ENCODE data around the gene NDP. TPM values are rescaled to one million over a fixed set of nuclear protein-coding genes. Genes with fewer than 3 reads are reported as not detected.

Gene NDP
- total RNA-seq, 4 donors from 2014 or later, result 0.22 to 0.42 TPM; not detected in 2

DNA sequence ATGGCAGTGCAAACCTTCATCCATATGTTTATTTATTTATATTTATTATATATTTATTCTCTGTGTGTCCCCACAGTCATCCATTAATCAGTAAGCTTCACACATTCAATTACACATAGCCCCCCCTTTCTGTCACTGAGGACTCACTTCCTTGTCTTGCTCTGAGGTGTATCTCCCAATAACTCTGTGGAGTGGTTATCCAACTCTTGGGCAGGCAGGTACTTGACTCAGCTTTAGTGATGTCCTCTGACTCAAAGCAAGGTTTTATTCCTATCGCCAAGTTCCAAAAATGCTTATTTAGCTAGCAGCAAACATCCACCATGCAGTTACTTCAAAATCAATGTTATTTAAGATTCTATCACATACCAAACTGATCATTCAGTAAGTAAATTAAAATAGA is 25.2 kb upstream of the NDP start:
- no peak for DNase-seq (ENCODE audit: low spot score in 2 of 2)
- 38 to 60% methylated on average over 1 of the region's 1 CpG for WGBS, 2 donors
- intact Hi-C loops (cut with DNase I; ENCODE audit: low total_unique reads), result no loop called here
- TF ChIP-seq POLR2A (IDR thresholded peaks at IDR 0.05), result no peak
- TF ChIP-seq, protein P1, sequence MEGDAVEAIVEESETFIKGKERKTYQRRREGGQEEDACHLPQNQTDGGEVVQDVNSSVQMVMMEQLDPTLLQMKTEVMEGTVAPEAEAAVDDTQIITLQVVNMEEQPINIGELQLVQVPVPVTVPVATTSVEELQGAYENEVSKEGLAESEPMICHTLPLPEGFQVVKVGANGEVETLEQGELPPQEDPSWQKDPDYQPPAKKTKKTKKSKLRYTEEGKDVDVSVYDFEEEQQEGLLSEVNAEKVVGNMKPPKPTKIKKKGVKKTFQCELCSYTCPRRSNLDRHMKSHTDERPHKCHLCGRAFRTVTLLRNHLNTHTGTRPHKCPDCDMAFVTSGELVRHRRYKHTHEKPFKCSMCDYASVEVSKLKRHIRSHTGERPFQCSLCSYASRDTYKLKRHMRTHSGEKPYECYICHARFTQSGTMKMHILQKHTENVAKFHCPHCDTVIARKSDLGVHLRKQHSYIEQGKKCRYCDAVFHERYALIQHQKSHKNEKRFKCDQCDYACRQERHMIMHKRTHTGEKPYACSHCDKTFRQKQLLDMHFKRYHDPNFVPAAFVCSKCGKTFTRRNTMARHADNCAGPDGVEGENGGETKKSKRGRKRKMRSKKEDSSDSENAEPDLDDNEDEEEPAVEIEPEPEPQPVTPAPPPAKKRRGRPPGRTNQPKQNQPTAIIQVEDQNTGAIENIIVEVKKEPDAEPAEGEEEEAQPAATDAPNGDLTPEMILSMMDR (IDR thresholded peaks at IDR 0.05), result no peak
- H3K4me3 ChIP-seq (ENCODE audit: low read depth, poor library complexity, severe bottlenecking), result no peak overlapping the region

GRCh38 chrX:43996491-43996890 is 23.3 kb upstream of the NDP start:
- intact Hi-C loops (cut with DNase I; ENCODE audit: low total_unique reads), result no loop called here
- DNase-seq (ENCODE audit: low spot score in 2 of 2), result no peak
- TF ChIP-seq, protein P1 (IDR thresholded peaks at IDR 0.05), result no peak
- TF ChIP-seq POLR2A (IDR thresholded peaks at IDR 0.05), result no peak
- 75 to 100% methylated on average over 2 of the region's 2 CpGs for WGBS, 2 donors
- H3K4me3 ChIP-seq (ENCODE audit: low read depth, poor library complexity, severe bottlenecking), result no peak overlapping the region

DNA sequence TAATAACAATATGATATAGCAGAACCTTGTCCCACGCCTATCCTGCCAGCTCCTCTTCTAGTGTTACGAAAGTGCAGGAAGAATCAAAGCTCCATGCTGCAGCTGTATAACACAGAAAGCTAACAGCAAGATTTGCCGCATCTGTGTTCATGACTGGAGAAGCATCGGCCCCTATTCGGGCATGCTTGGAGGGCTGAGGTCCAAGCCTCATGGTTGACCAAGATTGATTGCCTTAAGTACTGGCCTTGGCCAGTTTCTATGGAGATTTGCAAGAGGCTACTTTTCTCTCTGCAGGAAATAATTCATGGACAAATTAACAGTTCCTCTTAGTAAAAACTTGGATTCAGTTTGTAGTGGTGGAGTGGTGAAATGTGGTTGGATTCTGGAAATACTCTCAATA is 12.9 kb upstream of the NDP start:
- intact Hi-C loops (cut with DNase I; ENCODE audit: low total_unique reads), result no loop called here
- no peak for TF ChIP-seq POLR2A (IDR thresholded peaks at IDR 0.05)
- TF ChIP-seq, protein P1 (IDR thresholded peaks at IDR 0.05), result no peak
- no peak overlapping the region for H3K4me3 ChIP-seq (ENCODE audit: low read depth, poor library complexity, severe bottlenecking)
- 86 to 95% methylated on average over 5 of the region's 5 CpGs for WGBS, 2 donors
- no peak for DNase-seq (ENCODE audit: low spot score in 2 of 2)

DNA sequence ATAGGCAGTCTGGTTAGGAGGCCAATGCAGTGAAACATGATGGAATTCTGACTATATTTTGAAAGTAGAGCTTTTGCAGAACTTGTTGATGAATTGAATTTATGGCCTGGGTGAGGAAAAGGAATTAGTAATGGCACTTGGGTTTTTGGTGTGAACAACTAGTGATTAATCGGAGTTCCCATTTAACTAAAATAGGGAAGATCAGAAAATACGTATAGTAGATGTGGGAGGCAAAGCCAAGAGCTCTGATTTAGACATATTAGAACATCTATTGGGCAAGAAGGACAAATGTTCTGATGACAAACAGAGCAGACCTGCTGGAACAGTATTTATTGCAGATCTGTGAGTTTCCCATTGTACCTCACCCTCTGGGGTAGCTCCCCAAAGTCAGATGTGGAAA is 12.3 kb upstream of the NDP start:
- DNase-seq (ENCODE audit: low spot score in 2 of 2), result no peak
- intact Hi-C loops (cut with DNase I; ENCODE audit: low total_unique reads), result no loop called here
- WGBS, 2 donors, result 90 to 91% methylated on average over 2 of the region's 2 CpGs
- H3K4me3 ChIP-seq (ENCODE audit: low read depth, poor library complexity, severe bottlenecking), result no peak overlapping the region
- TF ChIP-seq, protein P1 (IDR thresholded peaks at IDR 0.05), result no peak
- TF ChIP-seq POLR2A (IDR thresholded peaks at IDR 0.05), result no peak

DNA sequence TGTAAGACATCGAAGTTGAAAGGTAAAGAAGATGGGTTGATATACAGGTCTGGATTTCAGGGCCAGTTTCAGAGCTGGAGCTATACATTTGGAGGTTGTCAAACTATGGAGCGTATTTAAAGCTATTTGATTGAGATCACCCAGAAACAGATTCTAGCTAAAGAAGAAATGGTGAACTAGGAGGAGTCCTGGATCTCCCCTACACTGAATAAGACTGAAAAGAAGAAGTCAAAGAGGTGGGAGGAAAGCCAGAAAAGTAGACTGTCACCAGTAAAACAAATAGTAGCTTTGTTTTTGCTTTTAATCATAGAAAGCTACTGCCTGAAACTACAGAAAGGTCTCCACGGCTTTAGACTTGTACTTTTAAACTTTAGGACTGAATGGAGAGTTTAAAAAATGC is 5.0 kb upstream of the NDP start:
- no peak for DNase-seq (ENCODE audit: low spot score in 2 of 2)
- no peak overlapping the region for H3K4me3 ChIP-seq (ENCODE audit: low read depth, poor library complexity, severe bottlenecking)
- TF ChIP-seq POLR2A (IDR thresholded peaks at IDR 0.05), result no peak
- WGBS, 2 donors, result 80 to 91% methylated on average over 3 of the region's 3 CpGs
- intact Hi-C loops (cut with DNase I; ENCODE audit: low total_unique reads), result no loop called here

- DNase-seq (ENCODE audit: low spot score in 2 of 2), result no peak
- no peak overlapping the region for H3K4me3 ChIP-seq (ENCODE audit: low read depth, poor library complexity, severe bottlenecking)
- intact Hi-C loops (cut with DNase I; ENCODE audit: low total_unique reads), result no loop called here
- TF ChIP-seq, protein P1 (IDR thresholded peaks at IDR 0.05), result no peak
- no peak for TF ChIP-seq POLR2A (IDR thresholded peaks at IDR 0.05)
Observed at GRCh38 chrX:43976205-43976604, 3.0 kb upstream of the NDP start.

All from lower leg skin (tissue), 4 donors.